Inflammatory macrophage (primary cell): ENCODE data around the gene SYT7.
A peak's percentile ranks its signal among the peaks of the same experiment; 100 is the strongest.

Source experiments
- DNase-seq, 2 donors: peaks; one replicate each; pipeline ENCODE4 v3.0.0-alpha.2; 2020 to 2022

The SYT7 gene

GRCh38 chr11:61581931-61582330 lies 1.1 kb upstream of the SYT7 start:
- DNase-seq = no peak

GRCh38 chr11:61580271-61580888 lies 496 bp downstream of the SYT7 start:
- no peak for DNase-seq

DNA sequence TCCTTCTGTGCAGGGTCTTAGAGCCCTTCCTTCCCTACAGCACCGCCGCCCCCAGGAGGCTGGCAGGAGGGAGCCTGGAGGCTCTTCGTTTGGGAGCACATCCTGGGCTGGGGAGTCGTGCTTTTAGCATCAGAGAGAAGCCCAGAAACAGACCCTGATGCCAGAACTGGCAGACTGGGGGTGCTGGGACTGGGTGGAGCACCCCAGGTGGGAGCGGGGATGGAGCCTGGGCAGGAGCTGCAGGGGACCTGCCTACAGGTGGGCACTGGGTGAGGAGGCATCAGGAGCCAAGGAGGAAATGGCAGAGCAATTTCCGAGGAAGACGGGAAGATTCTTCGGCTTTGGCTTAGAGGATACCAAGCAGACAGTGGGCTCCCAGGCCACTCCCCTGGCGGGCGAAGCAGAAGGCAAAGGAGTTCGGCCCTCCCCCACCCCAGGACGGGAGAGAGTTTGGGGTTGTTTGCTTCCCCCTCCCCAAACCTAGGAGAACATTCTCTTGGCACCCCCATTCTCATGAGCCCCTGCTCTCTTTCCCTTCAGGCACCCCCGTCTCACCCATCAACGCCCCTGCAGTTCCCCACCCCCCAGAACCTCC lies 1.1 kb downstream of the SYT7 start:
- DNase-seq = no peak

- no peak for DNase-seq
These were observed 1.8 kb downstream of the SYT7 start for GRCh38 chr11:61578819-61579675.

DNA sequence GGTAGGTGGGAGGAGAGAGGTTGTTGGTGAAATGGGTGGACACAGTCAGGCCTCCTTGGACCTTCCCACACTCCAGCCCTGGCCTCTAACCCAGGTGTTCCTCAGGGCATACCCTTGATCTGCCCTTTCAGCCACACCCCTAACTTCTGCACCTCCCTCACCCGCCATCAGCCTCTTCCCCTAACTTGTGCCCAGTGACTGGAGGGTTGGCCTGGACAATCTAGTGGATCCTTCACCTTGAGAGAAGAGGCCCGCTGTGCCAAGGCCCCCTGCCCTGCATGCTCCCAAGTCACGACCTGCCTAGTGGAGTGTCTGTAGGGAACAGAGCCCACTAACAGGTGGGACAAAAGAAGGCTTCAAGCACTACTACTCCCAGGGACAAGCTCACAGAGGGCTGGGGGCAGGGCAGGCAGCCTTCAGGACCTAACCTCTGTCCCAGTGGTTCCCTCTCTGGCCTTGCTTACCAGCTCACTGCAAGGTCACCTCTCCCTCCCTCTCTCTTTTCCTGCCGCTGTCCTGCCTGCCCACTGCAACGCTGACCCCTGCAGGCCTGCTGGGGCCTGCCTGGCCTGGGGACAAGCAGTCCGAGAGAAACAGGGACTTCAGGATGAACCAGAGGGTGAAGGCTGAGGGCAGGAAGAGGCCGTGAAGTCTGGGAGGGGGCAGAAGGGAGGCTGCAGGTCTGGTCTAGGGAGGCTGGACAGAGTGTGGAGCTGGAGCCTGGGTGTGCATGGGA lies 3.3 kb downstream of the SYT7 start:
- no peak for DNase-seq

DNA sequence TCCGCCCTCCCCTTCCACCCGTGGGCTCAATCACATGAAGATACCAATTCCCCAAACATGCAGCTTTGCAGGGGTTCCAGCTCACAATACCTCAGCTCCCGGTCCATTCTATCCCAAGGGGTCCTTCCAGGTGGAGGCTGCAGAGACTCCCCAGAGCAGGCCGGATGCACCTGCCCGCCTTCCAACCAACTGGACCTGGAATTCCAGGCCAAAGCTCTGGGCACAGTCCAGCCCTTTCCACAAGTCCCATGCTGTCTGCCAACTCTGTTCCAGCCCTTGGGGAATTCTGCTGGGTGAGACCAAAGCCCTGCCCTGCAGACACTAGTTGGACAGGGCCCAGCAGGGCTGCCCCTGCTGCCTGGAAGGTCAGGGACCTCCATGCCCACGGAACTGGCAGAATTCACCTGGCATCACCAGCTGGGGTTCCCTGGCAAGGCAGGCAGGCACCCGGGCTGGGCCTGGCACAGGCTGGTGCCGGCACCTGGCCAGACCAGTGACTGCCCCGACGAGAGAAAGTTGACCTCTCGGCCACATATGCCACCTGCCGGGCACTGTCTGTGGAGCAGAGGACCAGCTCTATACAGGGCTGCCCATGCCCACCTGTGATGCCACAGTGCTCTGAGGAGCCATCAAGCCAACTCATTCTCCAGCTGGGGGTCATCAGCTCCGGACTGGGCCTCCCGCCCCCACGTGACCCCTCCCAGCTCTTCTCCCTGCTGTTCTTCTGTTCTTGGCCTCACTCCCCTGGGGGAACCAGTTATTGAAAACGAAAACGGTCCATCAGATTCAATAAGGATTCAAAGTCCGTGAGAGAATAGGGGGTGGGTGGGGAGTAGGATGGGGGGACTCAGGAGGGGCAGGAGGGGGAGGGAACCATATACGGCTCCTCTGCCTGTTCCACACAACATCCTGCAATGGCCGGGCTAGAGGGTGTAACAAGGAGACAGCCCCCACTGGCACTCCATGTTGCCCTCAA lies 4.7 kb downstream of the SYT7 start:
- DNase-seq = no peak

DNA sequence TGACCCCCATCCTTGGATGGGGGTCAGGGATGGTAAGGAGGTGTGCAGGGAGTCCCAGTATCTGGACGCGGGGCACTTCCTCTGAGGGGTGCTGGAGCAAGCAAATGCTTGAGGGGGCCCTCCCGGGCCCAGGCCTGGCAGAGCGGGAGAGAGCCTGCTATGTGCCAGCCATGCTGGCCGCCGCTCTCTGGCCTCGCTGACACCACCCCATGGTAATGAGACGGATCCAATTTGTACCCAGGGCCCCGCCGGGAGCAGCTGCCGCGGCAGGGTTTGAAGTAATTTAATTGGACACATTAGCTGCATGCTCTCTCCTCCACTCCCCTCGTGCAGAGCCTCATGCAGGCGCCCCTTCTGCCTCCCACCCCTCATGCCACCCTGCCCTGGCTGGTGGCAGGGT lies 6.3 kb downstream of the SYT7 start:
- no peak for DNase-seq

DNA sequence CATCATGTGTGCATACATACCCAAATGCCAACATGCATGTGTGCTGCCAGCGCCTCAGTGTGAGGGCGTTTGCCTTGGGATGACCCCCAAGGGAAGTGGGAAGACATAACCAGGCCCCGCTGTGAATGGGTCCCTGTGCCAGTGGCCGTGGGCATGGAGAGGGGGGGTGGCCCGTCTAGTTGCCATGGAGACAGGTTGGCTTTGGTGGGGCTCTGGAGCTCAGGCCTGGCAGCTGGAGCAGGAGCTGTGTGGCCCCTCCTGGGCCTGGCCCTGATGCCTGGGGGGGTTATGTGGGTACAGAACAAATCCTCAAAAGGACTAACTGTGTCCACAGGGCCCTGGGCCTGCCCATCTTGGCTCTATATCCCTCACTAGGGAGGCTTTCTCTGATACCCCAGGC lies 8.0 kb downstream of the SYT7 start:
- DNase-seq = no peak

DNA sequence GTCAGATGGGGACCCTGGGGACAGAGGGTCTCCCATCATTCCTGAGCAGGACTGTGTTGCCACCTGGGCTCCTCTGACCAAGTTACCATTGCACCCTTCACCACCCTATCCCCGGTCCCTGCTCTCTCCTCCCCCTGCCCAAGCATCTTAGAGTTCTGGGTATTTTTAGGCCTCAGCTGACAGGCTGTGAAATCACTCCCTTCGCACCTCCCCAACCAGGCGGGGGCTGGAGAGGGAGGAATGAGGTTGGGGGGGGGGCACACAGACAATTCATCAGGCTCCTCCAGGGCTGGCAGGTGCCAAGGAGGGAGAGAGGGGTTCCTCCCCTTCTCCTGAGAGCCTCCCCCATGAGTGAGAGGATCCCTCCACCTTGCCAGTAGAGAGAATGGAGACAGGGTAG lies 9.0 kb downstream of the SYT7 start:
- no peak for DNase-seq

GRCh38 chr11:61571337-61571736 lies 9.5 kb downstream of the SYT7 start:
- DNase-seq = no peak

- no peak for DNase-seq
These were observed 11.2 kb downstream of the SYT7 start for GRCh38 chr11:61569701-61570100.

DNA sequence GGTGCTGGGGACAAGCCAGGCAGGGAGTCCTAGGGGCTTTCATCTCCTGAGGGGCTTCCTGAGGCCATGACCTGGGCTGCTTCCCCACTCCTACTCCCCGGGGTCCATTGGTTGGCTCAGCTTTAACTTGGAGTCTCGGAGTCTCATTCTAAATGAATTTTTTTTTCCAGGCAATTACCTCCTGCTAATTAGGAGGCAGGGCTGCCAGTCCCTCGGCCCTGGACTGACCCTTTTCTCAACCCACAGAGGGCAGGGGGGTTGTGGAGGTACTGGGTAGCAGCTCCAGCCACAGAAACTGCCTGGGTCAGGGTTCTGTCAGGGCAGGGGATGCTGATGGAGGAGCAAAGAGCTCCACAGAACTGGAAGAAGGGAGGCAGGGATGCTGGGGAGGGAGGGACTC lies 11.9 kb downstream of the SYT7 start:
- DNase-seq = no peak

DNA sequence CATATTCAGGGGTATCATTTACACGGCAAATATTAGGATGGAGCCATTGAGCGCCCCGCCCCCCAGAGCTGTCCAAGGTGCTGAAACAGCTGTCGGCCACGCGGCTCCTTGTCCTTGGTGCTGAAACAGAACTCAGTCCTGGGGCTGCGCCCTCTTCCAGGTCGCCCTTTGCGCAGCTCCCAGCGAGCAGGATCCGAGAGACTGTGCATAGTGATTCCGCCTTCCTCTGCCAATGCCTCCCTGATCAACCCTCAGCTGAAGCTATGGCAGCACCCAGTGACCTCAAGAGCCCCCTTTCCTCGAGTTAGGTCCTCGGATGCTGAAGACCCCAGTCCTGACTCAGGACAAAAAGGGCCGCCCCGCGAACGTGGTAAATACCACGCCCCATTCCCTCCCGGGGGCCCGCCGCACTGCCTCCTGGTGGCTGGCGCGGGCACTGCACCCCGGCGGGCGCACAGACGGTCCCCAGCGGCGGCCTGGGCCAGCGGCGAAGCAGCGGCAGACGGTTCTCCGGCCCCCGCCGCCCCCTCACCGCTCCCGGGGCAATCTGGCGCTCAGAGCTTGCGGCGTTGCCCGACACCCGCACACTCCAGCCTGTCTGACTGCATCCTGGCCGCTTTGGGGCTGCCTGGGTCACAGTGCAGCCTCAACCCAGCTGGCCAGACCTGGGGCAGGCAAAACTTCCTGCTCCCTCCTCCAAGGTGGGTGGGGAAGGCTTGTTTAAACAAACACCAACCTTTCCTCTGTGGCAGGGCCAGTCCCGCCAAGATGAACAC lies 13.4 kb downstream of the SYT7 start:
- peak; percentile 67 to 80 for DNase-seq

DNA sequence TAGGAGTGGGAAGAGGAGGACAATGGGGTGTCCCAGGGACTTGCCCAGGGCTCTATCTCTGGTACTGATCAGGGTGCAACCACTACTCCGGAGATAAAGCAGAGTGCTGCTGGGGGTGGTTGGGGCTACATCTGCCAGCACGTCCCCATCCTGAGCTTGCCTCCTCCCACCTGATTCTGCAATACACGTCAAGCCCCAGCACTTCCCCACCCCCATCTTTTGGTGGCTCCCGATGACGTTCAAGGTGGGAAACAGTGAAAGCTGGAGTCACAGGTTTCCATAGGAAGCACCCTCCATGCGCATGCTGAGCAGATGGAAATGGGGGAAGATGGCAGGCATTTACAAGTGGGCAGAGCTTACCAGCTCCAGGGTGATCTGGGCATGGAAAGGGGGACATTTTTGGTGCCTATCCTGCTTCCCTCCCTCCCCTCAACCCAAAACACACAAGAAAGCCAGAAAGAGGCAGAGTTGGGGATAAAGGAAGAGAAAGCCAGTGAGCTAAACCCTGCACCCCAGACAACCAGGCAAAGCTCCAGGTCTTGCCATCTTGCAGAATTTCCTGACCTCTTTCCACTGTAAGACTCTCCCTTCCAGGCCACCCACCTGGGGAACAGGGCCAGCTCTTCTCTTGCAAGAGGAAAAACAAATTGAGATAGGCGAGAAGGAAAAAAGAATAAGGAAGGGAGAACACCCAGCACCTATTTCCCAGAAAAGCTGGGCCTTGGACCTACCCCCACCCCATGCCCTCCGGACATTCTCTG lies 15.8 kb downstream of the SYT7 start:
- DNase-seq = no peak

GRCh38 chr11:61560751-61561150 lies 20.1 kb downstream of the SYT7 start:
- no peak for DNase-seq

- DNase-seq = no peak
These were observed 24.3 kb downstream of the SYT7 start for GRCh38 chr11:61556621-61557020.

DNA sequence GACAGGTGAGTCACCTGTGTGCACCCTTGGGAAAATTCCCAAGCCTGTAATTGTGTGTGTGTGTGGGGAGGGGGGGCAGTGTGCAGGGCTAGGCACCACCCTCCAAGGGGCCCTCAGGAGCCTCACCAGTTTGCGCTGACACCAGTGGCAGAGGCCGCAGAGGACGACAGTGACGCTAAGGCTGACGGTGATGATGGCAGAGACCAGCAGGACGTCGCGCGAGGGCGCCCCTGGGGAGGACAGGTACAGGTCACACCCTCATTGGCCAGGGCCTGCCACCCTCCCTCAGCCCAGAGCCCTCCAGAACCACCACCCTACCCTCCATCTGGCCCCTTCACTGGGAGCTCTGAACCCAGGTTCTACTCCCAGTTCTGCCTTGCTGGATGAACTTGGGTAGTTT lies 24.9 kb downstream of the SYT7 start:
- DNase-seq = no peak

DNA sequence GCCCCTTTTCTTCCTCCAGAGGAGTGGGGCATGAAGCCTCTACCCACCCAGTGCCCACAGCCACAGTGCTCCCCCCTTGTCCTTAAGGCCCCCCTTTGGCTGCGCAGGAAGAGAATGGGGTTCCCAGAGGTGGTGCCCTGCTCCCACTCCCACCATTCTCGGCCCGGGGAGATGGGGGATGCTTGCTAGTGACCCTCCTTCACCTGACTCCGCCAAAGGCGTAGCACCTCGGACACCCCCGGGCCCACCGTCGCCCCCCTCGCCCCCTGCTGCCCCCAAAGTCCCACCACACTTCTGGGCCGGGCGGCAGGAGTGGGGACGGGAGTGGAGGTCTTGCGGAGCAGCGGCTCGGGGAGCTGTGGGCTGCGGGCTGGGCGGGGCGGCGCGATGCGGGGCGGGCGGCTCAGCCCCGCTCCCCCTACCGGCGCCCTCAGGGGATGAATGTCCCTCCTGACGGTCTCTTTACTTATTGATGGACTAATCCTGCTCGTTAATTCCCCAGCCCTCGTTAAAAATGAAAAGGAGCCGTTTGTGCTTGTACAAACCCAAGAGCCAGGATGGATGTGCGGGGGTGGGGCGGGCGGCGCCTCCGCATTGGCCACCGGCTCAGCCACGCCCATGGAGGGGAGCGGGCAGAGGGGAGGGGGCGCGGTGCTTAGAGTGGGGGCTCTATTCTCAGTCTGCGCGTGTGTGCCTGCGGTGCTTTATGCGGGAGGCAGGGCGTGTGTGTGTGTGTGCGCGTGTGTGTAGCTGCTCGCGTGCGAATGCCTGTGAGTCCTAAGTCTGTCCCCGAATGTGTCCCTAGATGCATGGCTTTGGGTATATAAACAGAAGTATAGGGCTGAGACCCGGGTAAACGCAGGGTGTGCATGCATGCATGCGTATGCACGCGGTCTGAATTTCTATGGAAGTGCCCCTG lies 25.6 kb downstream of the SYT7 start:
- no peak for DNase-seq
